Measurements from ENCODE around the gene GGCX.
"Not testable (repeated sequence)": the region's sequence is repeated elsewhere in the genome, so short reads cannot be mapped to it uniquely, and the experiment has no call there.

GGCX gene

GRCh38 chr2:85596026-85596333 lies 34.7 kb upstream of the GGCX start:
- no peak for DNase-seq
- intact Hi-C loops (cut with DNase I), result loop anchor here (5.0 kb wide), 1 partner anchor 34 kb away; the partner anchor contains the start of gene GGCX

GRCh38 chr2:85595301-85596025 lies 34.2 kb upstream of the GGCX start, which contains the start of gene RNF181:
Gene RNF181 (plus strand): TSS chr2:85595745. CDS start chr2:85595764, 19 bp downstream.
- DNase-seq, result peak; percentile 94 to 100 (median 99)
- intact Hi-C loops (cut with DNase I), result loop anchor here (5.0 kb wide), 1 partner anchor 33 kb away; the partner anchor contains the start of gene GGCX

GRCh38 chr2:85594715-85595300 lies 33.5 kb upstream of the GGCX start:
- no peak for DNase-seq
- intact Hi-C loops (cut with DNase I), result loop anchor here (5.0 kb wide), 1 partner anchor 33 kb away; the partner anchor contains the start of gene GGCX

GRCh38 chr2:85593023-85593422 lies 31.7 kb upstream of the GGCX start:
- DNase-seq, result no peak

GRCh38 chr2:85592299-85592698 lies 31.0 kb upstream of the GGCX start:
- intact Hi-C loops (cut with DNase I); DNase-seq: not testable (repeated sequence)

More at GRCh38 chr2:85593023-85593422, 31.7 kb upstream of the GGCX start:
- intact Hi-C loops (cut with DNase I), result no loop called here

- intact Hi-C loops (cut with DNase I), result no loop called here
- DNase-seq, result no peak
Observed at GRCh38 chr2:85591563-85591962, 30.3 kb upstream of the GGCX start.

GRCh38 chr2:85590950-85591349 lies 29.7 kb upstream of the GGCX start:
- DNase-seq, result no peak
- intact Hi-C loops (cut with DNase I), result no loop called here

GRCh38 chr2:85589982-85590791 lies 28.9 kb upstream of the GGCX start:
- intact Hi-C loops (cut with DNase I), result no loop called here
- DNase-seq, result peak in 2 of 42 donors; percentile 11 to 41

GRCh38 chr2:85589181-85589580 lies 27.9 kb upstream of the GGCX start:
- intact Hi-C loops (cut with DNase I), result no loop called here
- DNase-seq, result peak in 3 of 42 donors; percentile 33 to 45 (median 42)

- intact Hi-C loops (cut with DNase I), result no loop called here
- DNase-seq, result no peak
Observed at GRCh38 chr2:85588645-85589044, 27.4 kb upstream of the GGCX start.

- intact Hi-C loops (cut with DNase I), result no loop called here
- DNase-seq, result no peak
Observed at GRCh38 chr2:85588236-85588635, 26.9 kb upstream of the GGCX start.

- intact Hi-C loops (cut with DNase I), result no loop called here
- DNase-seq, result no peak
Observed at GRCh38 chr2:85585781-85586105, 24.4 kb upstream of the GGCX start.

- DNase-seq, result no peak
- intact Hi-C loops (cut with DNase I), result no loop called here
Observed at GRCh38 chr2:85584857-85585780, 23.8 kb upstream of the GGCX start.

- intact Hi-C loops (cut with DNase I), result no loop called here
- peak in 9 of 42 donors; percentile 17 to 56 (median 39) for DNase-seq
Observed at GRCh38 chr2:85584354-85584856, 23.1 kb upstream of the GGCX start, which contains the start of gene VAMP5. Gene VAMP5 (plus strand): TSS chr2:85584431. CDS start chr2:85584491, 60 bp downstream.

GRCh38 chr2:85583667-85584353 lies 22.5 kb upstream of the GGCX start:
- no peak for DNase-seq
- intact Hi-C loops (cut with DNase I), result no loop called here

- DNase-seq, result peak in 17 of 42 donors; percentile 22 to 75 (median 48)
- intact Hi-C loops (cut with DNase I), result no loop called here
Observed at GRCh38 chr2:85582492-85582891, 21.2 kb upstream of the GGCX start.

- intact Hi-C loops (cut with DNase I), result no loop called here
- no peak for DNase-seq
Observed at GRCh38 chr2:85580206-85580605, 18.9 kb upstream of the GGCX start.
